Activated CD4-positive, alpha-beta T cell treated with anti-CD3 and anti-CD28 coated beads for 48 hours (primary cell): ENCODE measurements around the gene BAZ2B.
"Not testable (repeated sequence)": the region's sequence is repeated elsewhere in the genome, so short reads cannot be mapped to it uniquely, and the experiment has no call there.

Source experiments
- DNase-seq: peaks from one replicate; pipeline ENCODE4 v3.0.0-alpha.2; 2020

The BAZ2B gene

GRCh38 chr2:159399716-159400415 is 216.5 kb downstream of the BAZ2B start:
- no peak for DNase-seq

GRCh38 chr2:159396799-159397198 is 219.5 kb downstream of the BAZ2B start:
- no peak for DNase-seq

GRCh38 chr2:159382447-159383028 is 233.8 kb downstream of the BAZ2B start:
- no peak for DNase-seq

- no peak for DNase-seq
Observed at GRCh38 chr2:159381574-159381973, 234.8 kb downstream of the BAZ2B start.

GRCh38 chr2:159380685-159381239 is 235.6 kb downstream of the BAZ2B start:
- DNase-seq, result no peak

- no peak for DNase-seq
Observed at GRCh38 chr2:159379181-159379580, 237.2 kb downstream of the BAZ2B start.

- DNase-seq, result no peak
Observed at GRCh38 chr2:159375241-159375640, 241.1 kb downstream of the BAZ2B start.

GRCh38 chr2:159371506-159371905 is 244.8 kb downstream of the BAZ2B start:
- DNase-seq, result no peak

- DNase-seq, result no peak
Observed at GRCh38 chr2:159366538-159366937, 249.8 kb downstream of the BAZ2B start.

- no peak for DNase-seq
Observed at GRCh38 chr2:159362816-159363251, 253.5 kb downstream of the BAZ2B start.

- DNase-seq, result no peak
Observed at GRCh38 chr2:159362094-159362493, 254.3 kb downstream of the BAZ2B start.

- not testable (repeated sequence) for DNase-seq
Observed at GRCh38 chr2:159361603-159362002, 254.7 kb downstream of the BAZ2B start.

GRCh38 chr2:159356053-159356554 is 260.2 kb downstream of the BAZ2B start:
- no peak for DNase-seq

- DNase-seq, result no peak
Observed at GRCh38 chr2:159351977-159352376, 264.4 kb downstream of the BAZ2B start.

GRCh38 chr2:159349674-159350299 is 266.6 kb downstream of the BAZ2B start:
- no peak for DNase-seq

GRCh38 chr2:159326569-159327255 is 289.6 kb downstream of the BAZ2B start:
- DNase-seq, result no peak

- no peak for DNase-seq
Observed at GRCh38 chr2:159322419-159322818, 293.9 kb downstream of the BAZ2B start.

GRCh38 chr2:159317392-159318088 is 298.8 kb downstream of the BAZ2B start:
- DNase-seq, result no peak

- DNase-seq, result no peak
Observed at GRCh38 chr2:159307942-159308341, 308.4 kb downstream of the BAZ2B start.

GRCh38 chr2:159300586-159300985 is 315.8 kb downstream of the BAZ2B start:
- DNase-seq, result no peak

GRCh38 chr2:159298967-159299366 is 317.4 kb downstream of the BAZ2B start:
- DNase-seq, result no peak

GRCh38 chr2:159297042-159297707 is 319.2 kb downstream of the BAZ2B start:
- DNase-seq, result no peak
